ENCODE data around the gene GOLT1A.

Gene GOLT1A

GRCh38 chr1:204161609-204162493 is 51.9 kb downstream of the GOLT1A start:
- no peak for DNase-seq (ENCODE audit: low read depth in 3 of 3)

DNA sequence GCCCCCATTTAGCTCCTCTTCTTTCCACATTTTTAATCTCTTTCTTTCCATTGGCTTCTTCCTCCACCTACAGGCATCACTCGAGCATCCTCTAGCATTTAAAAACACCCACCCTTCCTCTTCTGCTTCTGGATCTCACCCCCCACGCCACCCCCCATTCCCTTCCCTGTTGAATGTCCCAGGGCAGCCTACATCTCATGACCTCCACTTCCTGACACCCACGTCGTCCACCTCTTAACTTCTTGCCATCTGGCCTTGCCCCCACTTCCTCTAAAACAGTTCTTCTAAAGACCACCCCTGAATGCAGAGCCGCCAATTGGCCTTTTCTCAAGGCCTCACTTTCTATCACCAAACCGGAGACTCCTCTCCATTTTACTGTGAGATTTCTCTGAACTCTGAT is 55.8 kb downstream of the GOLT1A start:
- DNase-seq (ENCODE audit: low read depth in 3 of 3), result no peak

- no peak for DNase-seq (ENCODE audit: low read depth in 3 of 3)
These were observed 57.9 kb downstream of the GOLT1A start for GRCh38 chr1:204155881-204156280.

- DNase-seq (ENCODE audit: low read depth in 3 of 3), result no peak
These were observed 59.1 kb downstream of the GOLT1A start for GRCh38 chr1:204154568-204155255.

DNA sequence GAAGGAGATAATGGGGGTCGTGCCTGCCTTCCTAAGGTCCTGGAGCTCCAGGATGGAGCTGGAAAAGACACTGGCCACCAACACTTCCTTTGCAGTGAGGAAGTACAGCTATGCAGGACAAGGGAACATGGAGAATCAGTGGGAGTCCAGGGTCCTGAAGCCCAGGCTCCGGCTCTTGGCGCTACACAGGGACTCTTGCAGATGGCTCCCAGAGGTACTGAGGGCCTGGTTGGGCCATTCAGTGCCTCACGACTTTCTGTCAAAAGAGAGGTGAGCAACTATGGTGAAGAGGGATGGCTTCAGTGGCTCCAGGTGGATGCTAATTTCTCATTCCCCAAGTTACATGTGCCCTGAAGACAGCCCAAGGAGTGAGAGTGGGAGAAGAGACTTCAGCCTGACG is 60.1 kb downstream of the GOLT1A start:
- no peak for DNase-seq (ENCODE audit: low read depth in 3 of 3)

GRCh38 chr1:204152310-204153044 is 61.3 kb downstream of the GOLT1A start:
- DNase-seq (ENCODE audit: low read depth in 3 of 3), result no peak

DNA sequence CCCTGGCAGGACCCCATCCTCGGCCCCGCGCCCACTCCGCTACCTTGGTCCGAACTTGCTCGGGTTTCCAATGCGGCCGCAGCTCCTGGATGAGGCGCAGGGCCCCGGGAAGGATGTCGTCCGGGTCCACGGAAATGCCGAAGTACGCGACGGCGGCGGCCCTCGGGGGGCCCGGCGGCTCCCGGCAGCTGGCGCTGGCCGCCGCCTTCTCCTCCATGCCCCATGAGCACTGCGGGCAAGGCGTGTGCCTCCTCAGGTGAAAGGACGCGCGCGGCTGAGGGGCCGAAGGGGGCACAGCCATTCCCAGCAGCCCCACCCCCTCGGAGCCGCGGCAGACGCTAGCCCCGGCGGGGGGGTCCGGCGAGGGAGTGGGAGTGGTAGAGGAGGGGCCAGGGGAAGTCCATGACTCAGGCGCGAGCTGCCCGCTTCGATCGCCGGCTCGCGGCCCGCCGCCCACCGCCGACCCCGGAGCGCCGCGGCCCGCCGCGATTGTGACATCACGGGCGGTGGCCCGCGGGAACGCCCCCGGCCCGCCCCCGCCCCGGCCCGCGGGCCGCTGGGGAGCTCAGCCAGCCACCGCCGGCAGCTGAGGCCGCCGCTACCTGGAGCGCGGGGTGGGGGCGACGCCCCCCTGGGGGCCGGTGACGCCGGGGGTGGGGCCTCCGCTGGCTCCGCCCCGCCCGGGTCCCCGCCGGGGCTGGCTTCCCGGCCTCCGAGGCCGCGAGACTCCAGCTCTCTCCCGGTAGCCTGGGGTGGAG is 62.1 kb downstream of the GOLT1A start, which contains the start of gene ETNK2:
ETNK2 (minus strand) TSS at position 493 of the 758 bp plus-strand sequence; CDS start at position 301, 192 bp downstream.
- no peak for DNase-seq (ENCODE audit: low read depth in 3 of 3)

DNA sequence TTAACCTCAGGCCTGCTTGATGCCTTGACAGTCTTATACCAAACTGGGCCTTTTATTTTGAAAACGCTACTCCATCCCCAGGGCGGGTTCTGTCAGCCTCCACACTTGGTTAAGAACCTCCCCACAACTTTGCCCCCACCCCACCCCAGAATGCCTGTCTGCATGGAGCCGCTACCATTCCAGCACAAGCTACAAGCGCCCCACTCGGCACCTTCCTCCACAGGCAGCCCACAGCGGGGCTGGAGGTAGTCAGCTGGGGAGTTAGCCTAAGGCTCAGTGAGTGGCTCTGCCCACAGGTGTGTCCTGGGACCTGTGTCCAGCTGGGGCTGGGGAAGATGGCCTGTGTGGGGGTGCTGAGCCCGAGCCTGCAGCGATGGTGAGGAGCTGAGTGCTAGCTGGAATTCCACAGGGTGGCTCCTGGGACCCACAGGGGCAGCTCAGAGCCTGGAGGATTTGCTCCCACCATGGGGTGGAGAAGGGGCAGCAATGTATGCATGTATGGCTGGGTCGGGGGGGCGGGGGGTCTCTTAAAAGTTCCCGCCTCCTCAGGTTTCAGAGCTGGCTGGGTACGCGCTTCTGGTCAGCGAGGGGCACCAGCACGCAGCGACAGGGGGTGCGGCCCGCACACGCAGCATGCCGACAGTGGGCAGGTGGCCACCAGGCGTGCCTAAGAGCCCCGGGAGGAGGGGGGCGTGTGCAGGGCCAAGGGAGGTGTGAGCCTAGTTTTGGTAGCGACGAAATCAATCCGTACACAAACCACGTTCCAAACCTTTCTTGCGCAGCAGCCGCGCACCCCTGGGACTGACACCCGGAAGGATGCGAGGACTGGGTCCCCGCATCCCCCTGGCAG is 62.9 kb downstream of the GOLT1A start:
- DNase-seq (ENCODE audit: low read depth in 3 of 3), result no peak

DNA sequence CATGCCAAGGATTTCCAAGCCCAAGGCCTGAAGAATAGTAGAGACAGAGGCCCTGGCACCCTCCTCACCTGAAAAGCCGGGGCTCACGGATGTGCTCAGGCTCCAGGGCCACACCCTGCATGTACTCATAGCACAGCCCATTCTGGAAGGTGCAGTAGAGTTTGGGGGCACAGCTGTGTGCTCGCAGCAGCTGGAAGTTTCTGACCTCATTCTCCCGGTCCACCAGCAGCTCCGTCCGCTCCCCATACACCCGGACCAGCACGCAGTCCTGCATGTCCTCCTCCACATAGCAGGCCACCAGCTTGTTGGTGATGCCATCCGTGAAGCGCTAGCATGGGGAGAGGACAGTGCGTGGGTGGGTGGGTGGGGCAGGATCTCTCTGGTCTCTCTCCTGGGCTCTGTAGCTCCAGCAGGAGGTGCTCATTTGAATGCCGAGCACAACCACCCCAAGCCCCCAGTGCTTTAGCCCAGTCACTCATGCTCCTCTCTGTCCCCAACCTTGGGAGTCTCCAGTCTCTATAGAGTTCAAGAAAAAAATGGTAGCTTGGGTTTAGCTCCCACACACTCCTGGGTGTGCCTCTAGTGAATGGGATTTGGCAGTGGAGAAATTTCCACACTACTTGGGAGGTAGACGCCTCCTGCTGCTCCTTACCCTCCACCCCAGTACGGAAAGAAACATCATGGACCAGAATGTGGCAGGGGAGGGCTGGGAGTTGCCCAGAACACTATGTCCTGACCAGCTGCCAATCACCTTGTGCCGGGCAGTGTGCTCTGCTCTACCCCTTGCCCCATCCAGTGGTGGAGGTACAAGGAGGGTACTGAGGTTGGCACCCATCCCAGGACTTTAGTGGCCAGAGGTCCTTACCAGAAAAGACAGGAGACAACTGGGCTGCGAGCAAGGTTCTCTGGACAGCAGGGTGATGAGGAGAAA is 63.9 kb downstream of the GOLT1A start:
- DNase-seq (ENCODE audit: low read depth in 3 of 3), result no peak

DNA sequence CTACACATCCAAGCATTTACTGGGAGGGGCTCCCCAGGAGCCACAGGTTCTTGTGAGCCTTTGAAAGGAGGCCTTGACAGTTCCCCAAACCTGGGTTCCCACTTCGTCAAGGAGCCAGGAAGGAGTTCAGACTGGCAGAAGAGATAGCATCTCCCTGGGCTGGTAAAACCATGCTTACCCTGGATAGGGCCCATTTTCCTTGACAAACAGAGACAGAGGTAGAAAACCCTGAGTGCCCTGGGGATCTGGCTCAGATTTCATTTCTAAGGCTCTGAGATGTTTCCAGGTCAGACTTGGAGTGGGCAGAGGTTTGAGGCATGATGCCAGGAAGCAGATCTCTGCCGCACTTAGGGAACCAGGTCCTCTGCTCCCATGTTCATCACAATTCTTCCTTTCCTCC is 64.7 kb downstream of the GOLT1A start:
- no peak for DNase-seq (ENCODE audit: low read depth in 3 of 3)
